A549 (cell line): ENCODE data around the gene NRG3.

Experiments used
- CTCF ChIP-seq: fragments of >200 bp; sonication (Bioruptor Twin); formaldehyde crosslinking; IDR thresholded peaks from 3 replicates; pipeline ENCODE4 v1.5.1; 2016
- HDAC2 ChIP-seq: fragments of 200-600 bp; sonication (generic); IDR thresholded peaks from 2 replicates; pipeline ENCODE4 v1.6.1; 2016

GRCh38 chr10:81828251-81828650 lies 46.7 kb upstream of the NRG3 start:
- TF ChIP-seq HDAC2 (no peak), CTCF (no peak)
